Tibial nerve (tissue), 4 donors: Measurements from ENCODE around the gene ERAP2.

Source experiments
- EP300 ChIP-seq, 2 donors: sonication (generic); formaldehyde crosslinking; IDR thresholded peaks; one replicate each; pipeline ENCODE4 v1.6.1; 2017; ENCODE audit warnings: antibody characterized with exemption in 2 of 2, mild to moderate bottlenecking in 1 of 2
- TF ChIP-seq, protein P1 (sequence below), 5 experiments: fragments of 200-600 bp in 3 of 5; fragments of 450-650 bp in 2 of 5; sonication (generic) in 3 of 5; IDR thresholded peaks; one replicate each; pipeline ENCODE4 v1.5.1; 2016 to 2019; ENCODE audit warnings: antibody characterized with exemption in 5 of 5, mild to moderate bottlenecking in 3 of 5, moderate library complexity in 2 of 5

DNA sequence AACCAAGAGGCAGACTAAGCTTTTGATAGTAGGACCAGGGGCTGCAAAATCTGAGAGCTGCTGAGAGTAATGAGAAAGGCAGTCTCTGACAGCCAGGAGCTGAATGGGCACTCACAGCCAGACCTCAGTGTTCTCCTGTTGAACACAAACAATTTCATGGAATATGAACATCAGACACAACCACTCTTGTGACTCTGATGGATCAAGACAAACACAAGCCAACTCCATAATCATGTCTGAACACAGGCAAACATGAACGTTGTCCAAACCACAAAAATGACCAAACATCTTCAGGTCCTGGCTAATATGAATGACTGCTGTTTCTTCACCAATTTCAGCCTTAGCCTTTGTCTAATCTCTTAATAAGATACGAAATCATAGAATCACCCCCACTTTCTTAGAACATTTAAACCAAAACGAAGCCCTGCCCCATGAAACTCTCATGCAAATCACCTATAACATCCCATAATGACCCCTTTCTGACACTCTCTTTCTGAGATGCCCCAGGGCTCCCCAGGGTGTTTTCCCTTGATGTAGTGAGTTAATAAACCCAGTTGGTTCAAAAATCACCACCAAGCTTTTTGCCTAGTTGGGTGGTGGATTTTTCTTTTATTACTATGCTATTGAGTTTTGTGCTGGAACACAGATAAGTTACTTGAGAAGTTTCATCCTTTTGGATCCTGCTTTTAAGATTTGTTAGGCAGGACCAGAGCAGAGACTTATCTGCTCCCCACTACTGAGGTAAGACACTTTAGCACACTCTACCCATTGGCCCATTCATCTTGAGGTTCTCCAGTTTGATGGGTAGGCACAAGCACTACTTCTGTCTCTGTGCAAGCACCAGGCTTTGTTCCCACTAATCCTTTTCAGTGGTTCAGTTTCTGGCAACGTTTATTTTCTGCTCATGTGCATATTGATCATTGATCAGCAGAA, 5.9 kb upstream of the ERAP2 start:
- no peak for TF ChIP-seq EP300 (IDR thresholded peaks at IDR 0.05)
- TF ChIP-seq, protein P1, sequence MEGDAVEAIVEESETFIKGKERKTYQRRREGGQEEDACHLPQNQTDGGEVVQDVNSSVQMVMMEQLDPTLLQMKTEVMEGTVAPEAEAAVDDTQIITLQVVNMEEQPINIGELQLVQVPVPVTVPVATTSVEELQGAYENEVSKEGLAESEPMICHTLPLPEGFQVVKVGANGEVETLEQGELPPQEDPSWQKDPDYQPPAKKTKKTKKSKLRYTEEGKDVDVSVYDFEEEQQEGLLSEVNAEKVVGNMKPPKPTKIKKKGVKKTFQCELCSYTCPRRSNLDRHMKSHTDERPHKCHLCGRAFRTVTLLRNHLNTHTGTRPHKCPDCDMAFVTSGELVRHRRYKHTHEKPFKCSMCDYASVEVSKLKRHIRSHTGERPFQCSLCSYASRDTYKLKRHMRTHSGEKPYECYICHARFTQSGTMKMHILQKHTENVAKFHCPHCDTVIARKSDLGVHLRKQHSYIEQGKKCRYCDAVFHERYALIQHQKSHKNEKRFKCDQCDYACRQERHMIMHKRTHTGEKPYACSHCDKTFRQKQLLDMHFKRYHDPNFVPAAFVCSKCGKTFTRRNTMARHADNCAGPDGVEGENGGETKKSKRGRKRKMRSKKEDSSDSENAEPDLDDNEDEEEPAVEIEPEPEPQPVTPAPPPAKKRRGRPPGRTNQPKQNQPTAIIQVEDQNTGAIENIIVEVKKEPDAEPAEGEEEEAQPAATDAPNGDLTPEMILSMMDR (IDR thresholded peaks at IDR 0.05): no peak
